ENCODE data around the gene SLC24A3.

- TF ChIP-seq EZH2 (IDR thresholded peaks at IDR 0.05; ENCODE audit: insufficient read depth, poor library complexity, severe bottlenecking) (no peak), EZH2phosphoT487 (IDR thresholded peaks at IDR 0.05; ENCODE audit: insufficient read depth, low read depth) (no peak)
These were observed 223.4 kb downstream of the SLC24A3 start for GRCh38 chr20:19435821-19436220.
